HFF-Myc (cell line): ENCODE measurements around the gene OPRL1.

ENCODE experiments used
- DNase-seq: peaks from one replicate; pipeline ENCODE4 v3.0.0-alpha.2; 2011; ENCODE audit warnings: low read depth; ENCODE audit errors: extremely low read depth
- H3K4me3 ChIP-seq: replicated peaks from 2 replicates; pipeline ENCODE4 v1.5.1; 2011; ENCODE audit warnings: low read depth, mild to moderate bottlenecking, control low read depth, low read length
- TF ChIP-seq, protein P1 (sequence below): IDR thresholded peaks from 2 replicates; pipeline ENCODE4 v1.5.1; 2012; ENCODE audit warnings: mild to moderate bottlenecking, low read depth, low read length, control low read depth; ENCODE audit errors: missing control alignments

The OPRL1 gene

DNA sequence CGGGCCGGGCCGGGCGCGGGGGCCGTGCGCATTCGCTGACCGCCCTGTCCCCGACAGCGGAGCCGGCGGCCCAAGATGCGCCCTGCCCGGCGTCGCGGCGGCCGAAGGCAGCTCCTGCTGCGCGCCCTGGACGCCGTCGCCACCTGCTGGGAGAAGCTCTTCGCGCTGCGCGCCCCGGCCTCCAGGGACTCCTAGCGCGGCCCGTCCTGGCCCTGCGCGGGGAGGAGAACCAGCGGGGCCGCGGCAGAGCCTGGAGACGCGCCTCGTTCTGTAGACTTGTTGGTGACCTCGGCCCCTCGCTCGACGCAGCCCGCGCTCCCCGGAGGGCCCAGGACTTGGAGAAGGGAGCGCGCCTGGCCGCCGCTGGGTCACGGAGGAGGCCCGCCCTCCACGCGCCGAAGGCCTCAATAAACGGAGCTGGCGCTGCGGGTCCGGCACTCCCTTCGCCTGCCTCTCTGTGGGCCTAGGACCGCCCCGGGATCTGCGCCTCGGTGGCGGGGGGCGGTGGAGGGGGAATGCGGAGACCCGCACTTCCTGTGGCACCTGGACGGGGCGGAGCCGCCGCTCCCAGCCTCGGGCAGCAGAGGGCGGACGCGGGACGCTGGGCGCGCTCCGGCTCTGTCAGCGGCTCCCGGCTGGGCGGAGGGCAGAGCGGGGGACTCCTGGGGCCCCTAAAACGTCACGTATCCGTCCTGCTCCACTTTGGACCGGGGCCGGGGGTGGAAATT lies 41.2 kb upstream of the OPRL1 start:
- no peak for DNase-seq
- TF ChIP-seq, protein P1, sequence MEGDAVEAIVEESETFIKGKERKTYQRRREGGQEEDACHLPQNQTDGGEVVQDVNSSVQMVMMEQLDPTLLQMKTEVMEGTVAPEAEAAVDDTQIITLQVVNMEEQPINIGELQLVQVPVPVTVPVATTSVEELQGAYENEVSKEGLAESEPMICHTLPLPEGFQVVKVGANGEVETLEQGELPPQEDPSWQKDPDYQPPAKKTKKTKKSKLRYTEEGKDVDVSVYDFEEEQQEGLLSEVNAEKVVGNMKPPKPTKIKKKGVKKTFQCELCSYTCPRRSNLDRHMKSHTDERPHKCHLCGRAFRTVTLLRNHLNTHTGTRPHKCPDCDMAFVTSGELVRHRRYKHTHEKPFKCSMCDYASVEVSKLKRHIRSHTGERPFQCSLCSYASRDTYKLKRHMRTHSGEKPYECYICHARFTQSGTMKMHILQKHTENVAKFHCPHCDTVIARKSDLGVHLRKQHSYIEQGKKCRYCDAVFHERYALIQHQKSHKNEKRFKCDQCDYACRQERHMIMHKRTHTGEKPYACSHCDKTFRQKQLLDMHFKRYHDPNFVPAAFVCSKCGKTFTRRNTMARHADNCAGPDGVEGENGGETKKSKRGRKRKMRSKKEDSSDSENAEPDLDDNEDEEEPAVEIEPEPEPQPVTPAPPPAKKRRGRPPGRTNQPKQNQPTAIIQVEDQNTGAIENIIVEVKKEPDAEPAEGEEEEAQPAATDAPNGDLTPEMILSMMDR = peak; percentile 61
- H3K4me3 ChIP-seq = peak overlapping the region; percentile 30

DNA sequence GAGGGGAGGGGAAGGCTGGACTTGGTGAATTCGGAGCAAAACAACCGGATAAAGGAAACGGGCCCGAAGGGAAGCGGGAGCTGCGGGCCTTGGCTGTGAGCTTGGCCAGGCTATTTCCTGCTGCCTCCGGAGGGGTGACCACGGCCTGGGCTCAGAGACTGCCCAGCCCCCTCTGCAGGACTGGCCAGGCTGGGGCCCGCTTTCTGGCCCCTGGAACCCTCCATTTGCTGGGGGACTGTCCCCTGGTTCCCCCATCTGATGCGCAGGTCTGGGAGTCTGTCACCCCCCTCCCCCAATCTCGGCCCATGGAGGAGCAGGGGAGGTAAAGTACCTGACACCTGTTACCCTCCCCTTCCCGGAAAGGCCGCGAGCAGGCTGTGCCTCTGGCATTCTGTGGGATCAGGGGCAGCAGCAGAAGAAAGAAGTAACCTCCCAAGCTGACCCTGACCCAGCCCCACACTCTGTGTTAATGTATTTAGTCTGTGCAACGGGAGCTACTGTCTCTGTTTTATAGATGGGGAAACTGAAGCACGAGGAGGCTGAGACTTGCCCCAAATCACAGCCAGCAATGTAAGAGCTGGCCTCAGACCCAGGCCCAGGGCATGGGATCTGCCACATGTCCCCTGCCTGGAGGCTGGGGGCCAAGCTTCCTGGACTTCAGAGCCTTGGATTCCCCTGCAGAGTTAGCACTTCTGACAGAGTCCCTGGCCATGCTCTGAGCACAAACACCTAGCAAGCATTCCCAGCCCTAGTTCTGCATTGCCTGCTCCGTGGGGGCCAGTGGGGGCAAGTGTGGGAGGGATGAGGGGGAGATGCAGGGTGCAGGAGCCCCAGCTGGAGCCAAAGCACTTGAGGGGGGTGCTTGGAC lies 40.4 kb upstream of the OPRL1 start:
- TF ChIP-seq, protein P1 = no peak
- no peak for DNase-seq
- peak overlapping the region; percentile 30; the same call in 1 of the 2 replicates for H3K4me3 ChIP-seq

DNA sequence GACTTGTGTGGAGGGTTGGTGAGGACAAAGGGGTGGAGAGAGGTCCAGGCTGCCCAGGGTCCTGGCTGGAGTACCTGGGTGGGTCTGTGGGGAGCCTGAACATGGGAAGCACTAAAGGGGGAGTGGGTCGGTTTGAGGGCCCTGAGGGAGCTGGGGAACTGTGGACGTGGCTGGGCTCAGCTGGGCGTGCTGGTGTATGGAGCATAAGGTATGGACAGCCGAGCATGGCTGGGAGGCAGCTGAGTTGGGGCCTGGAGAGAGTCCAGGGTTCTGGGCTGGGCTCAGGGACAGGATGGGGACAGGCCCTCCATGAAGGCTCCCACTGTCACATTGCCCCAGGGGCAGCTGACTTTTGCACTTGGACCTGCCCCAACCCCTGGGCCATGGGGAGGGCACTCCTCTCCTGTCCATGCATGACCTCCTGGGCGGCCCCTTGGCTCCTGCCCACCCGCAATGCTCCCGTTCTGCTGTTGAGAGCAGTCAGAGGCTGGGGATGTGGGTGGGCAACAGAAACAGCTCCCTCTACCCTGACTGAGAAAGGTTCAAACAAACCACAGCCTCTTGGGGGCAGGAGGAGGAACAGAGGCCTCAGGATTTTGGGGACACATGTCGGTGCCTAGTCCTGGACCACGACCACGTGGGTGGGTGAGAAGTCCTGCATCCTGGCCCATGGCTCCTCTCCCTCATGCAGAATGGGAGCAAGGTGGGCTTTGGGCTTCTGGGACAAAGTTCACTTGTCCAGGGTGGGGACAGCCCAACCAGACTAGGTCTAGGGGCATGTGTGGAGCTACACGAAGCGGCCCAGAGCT lies 39.4 kb upstream of the OPRL1 start:
- TF ChIP-seq, protein P1 = no peak
- H3K4me3 ChIP-seq = no peak overlapping the region
- DNase-seq = no peak

DNA sequence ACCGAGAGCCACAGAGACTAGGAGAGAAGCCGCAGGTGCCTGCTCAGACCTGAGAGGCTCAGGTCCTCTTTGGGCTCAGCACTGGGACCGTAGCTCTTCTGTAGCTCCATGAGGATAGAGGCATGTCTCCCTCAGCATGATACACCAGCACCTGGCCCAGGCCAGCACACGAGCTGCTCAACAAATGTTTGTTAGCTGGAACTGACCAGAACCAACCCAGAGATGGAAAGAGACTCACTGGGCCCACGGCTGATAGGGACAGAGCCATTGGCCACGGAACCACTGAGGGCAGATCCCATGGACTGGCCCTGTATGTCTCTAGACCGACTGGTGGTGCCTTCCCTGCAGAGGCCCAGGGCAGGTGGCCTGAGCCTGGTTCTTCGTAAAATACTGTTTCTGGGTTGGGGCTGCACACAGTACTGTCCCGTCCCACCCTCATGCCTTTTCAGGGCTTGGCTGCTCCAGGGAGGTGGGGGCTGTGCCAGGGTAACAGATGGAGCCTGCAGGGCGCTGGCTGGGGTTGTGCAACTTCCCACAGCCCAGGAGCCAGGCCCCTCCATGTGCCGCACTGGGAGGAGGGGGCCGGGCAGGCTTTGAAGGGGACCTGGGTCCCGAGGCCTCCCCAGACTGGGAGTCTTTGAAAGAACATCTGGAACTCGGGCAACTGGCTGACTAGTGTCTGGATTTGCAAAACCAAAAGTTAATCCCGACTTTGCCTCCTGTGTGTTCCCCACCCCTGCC lies 38.7 kb upstream of the OPRL1 start:
- DNase-seq = no peak
- TF ChIP-seq, protein P1 = no peak
- no peak overlapping the region for H3K4me3 ChIP-seq

DNA sequence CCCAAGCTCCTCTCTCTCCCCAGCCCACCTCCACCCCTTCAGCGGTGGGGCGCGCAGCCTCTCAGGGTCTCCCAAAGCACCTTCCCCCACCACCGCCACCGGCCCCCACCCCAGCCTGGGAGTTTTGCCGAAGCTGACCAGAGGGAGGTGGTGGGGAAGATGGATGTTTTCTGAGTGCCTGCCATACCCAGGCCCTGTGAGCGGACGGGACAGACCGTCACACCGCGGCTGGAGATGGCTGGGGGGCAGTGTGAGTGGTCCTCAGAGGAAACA lies 38.2 kb upstream of the OPRL1 start:
- H3K4me3 ChIP-seq = no peak overlapping the region
- no peak for DNase-seq
- TF ChIP-seq, protein P1 = no peak

DNA sequence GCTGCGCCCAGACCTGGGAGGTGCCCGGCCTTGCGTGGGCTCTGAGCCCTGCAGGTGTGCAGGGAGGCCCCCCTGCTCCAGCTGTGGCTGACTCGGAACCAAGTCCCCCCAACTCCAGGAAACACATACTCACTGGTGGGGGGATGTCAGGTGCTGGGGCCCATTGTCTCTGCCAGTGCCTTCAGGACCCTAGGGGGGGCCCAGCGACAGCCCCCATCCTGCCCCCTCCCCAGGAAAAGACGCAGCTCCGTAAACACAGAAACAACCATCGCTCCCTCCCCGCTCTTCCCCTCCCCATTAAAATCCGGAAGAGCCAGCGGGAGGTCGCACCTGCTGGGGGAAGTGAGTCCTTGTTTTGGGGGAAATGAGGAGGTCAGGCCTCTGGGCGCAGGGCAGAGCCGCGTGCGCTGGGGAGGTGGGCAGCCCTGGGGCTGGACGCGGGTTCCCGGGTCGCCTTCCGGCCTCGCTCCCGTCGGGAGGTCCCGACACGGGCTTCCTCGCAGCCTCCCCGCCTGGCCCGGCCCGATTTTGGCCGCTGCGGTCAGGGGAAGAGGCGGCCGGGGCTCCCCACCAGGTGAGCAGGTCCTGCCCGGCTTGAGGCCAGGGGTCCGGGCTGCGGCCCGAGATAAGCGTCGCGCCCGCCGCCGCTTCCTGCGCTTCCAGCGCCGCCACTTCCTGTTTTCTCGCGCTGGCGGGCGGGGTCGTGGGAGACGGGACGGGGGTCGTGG lies 37.7 kb upstream of the OPRL1 start:
- H3K4me3 ChIP-seq = peak overlapping the region; percentile 21; the same call in 1 of the 2 replicates
- DNase-seq = no peak
- TF ChIP-seq, protein P1 = no peak
